NCI-H748 (cell line): ENCODE measurements around the gene MAP2K3.
"Not testable (repeated sequence)": the region's sequence is repeated elsewhere in the genome, so short reads cannot be mapped to it uniquely, and the experiment has no call there.

ENCODE experiments used
- DNase-seq: peaks from one replicate; lab custom pipeline; 2025; ENCODE audit not compliant: unreplicated experiment; lab: John Stamatoyannopoulos, UW

MAP2K3 gene

GRCh38 chr17:21296097-21297025 lies 11.8 kb downstream of the MAP2K3 start:
- DNase-seq = no peak

- no peak for DNase-seq
Measured at GRCh38 chr17:21297026-21297520, 12.6 kb downstream of the MAP2K3 start.

- no peak for DNase-seq
Measured at GRCh38 chr17:21297597-21297996, 13.1 kb downstream of the MAP2K3 start.

GRCh38 chr17:21298056-21298982 lies 13.8 kb downstream of the MAP2K3 start:
- no peak for DNase-seq

GRCh38 chr17:21298983-21299519 lies 14.5 kb downstream of the MAP2K3 start:
- DNase-seq = no peak

GRCh38 chr17:21299981-21300600 lies 15.6 kb downstream of the MAP2K3 start:
- DNase-seq = no peak

GRCh38 chr17:21300601-21301571 lies 16.4 kb downstream of the MAP2K3 start:
- DNase-seq = no peak

- peak; percentile 80 for DNase-seq
Measured at GRCh38 chr17:21301593-21302550, 17.4 kb downstream of the MAP2K3 start.

GRCh38 chr17:21302711-21303425 lies 18.4 kb downstream of the MAP2K3 start:
- no peak for DNase-seq

- no peak for DNase-seq
Measured at GRCh38 chr17:21303441-21304065, 19.0 kb downstream of the MAP2K3 start.

- no peak for DNase-seq
Measured at GRCh38 chr17:21304091-21304490, 19.6 kb downstream of the MAP2K3 start.

GRCh38 chr17:21304551-21305151 lies 20.1 kb downstream of the MAP2K3 start:
- not testable (repeated sequence) for DNase-seq

GRCh38 chr17:21305431-21306180 lies 21.1 kb downstream of the MAP2K3 start:
- not testable (repeated sequence) for DNase-seq

- not testable (repeated sequence) for DNase-seq
Measured at GRCh38 chr17:21306611-21307272, 22.2 kb downstream of the MAP2K3 start.

- DNase-seq = not testable (repeated sequence)
Measured at GRCh38 chr17:21307273-21307625, 22.7 kb downstream of the MAP2K3 start.

- not testable (repeated sequence) for DNase-seq
Measured at GRCh38 chr17:21308931-21309381, 24.4 kb downstream of the MAP2K3 start.
